HepG2 (cell line): ENCODE results near the gene MADD. TPM values are rescaled to one million over a fixed set of nuclear protein-coding genes. Genes with fewer than 3 reads are reported as not detected.

Experiments used
- CCAR2 ChIP-seq: fragments of 200-400 bp; formaldehyde crosslinking; optimal IDR thresholded peaks from 2 replicates; pipeline ENCODE3; 2018; ENCODE audit warnings: low read depth, mild to moderate bottlenecking, low read length, moderate library complexity
- DPF2 ChIP-seq: sonication (generic); formaldehyde crosslinking; IDR thresholded peaks from 2 replicates; pipeline ENCODE4 v1.4.0; 2020; ENCODE audit warnings: mild to moderate bottlenecking, low read depth, missing genetic modification reagents, borderline replicate concordance
- FIP1L1 ChIP-seq: fragments of 200-400 bp; formaldehyde crosslinking; IDR thresholded peaks from 2 replicates; pipeline ENCODE4 v1.6.1; 2018; ENCODE audit warnings: low read depth, mild to moderate bottlenecking, low read length, moderate library complexity, borderline replicate concordance; ENCODE audit not compliant: insufficient read depth
- FLYWCH1 ChIP-seq: sonication (generic); formaldehyde crosslinking; IDR thresholded peaks from 2 replicates; pipeline ENCODE4 v1.8.1; 2023; ENCODE audit warnings: mild to moderate bottlenecking, missing genetic modification reagents
- FOSL2 ChIP-seq: sonication (generic); formaldehyde crosslinking; IDR thresholded peaks from 2 replicates; pipeline ENCODE4 v1.4.0; 2020; ENCODE audit warnings: missing genetic modification reagents
- GTF2F1 ChIP-seq: fragments of 150-350 bp; IDR thresholded peaks from 2 replicates; pipeline ENCODE4 v1.6.1; 2014; ENCODE audit warnings: low read length
- HDAC6 ChIP-seq: fragments of 200-600 bp; sonication (generic); IDR thresholded peaks from 2 replicates; pipeline ENCODE4 v1.7.0; 2017; ENCODE audit warnings: mild to moderate bottlenecking, antibody characterized with exemption, low read length, low read depth
- KAT2B ChIP-seq: fragments of 150-350 bp; IDR thresholded peaks from 2 replicates; pipeline ENCODE4 v1.6.1; 2014; ENCODE audit warnings: low read depth, low read length, borderline replicate concordance
- NFYB ChIP-seq: sonication (generic); formaldehyde crosslinking; IDR thresholded peaks from 2 replicates; pipeline ENCODE4 v1.4.0; 2020; ENCODE audit warnings: missing genetic modification reagents
- RBFOX2 ChIP-seq: fragments of 200-400 bp; formaldehyde crosslinking; IDR thresholded peaks from 2 replicates; pipeline ENCODE4 v1.6.1; 2017; ENCODE audit warnings: low read depth, mild to moderate bottlenecking, low read length
- WIZ ChIP-seq: sonication (generic); formaldehyde crosslinking; IDR thresholded peaks from 2 replicates; pipeline ENCODE4 v1.5.1; 2020; ENCODE audit warnings: mild to moderate bottlenecking, missing genetic modification reagents
- YY1 ChIP-seq: IDR thresholded peaks from 2 replicates; pipeline ENCODE4 v1.6.1; 2011; ENCODE audit warnings: low read length, low read depth, moderate library complexity, mild to moderate bottlenecking; ENCODE audit not compliant: insufficient read depth, insufficient replicate concordance
- ZNF20 ChIP-seq: sonication (generic); formaldehyde crosslinking; IDR thresholded peaks from 2 replicates; pipeline ENCODE4 v1.4.0; 2020; ENCODE audit warnings: mild to moderate bottlenecking, moderate library complexity, missing genetic modification reagents
- ZNF260 ChIP-seq: sonication (generic); formaldehyde crosslinking; IDR thresholded peaks from 2 replicates; pipeline ENCODE4 v1.4.0; 2020; ENCODE audit warnings: missing genetic modification reagents, low read depth, mild to moderate bottlenecking, borderline replicate concordance
- ZNF451 ChIP-seq: sonication (generic); formaldehyde crosslinking; IDR thresholded peaks from 2 replicates; pipeline ENCODE4 v1.5.0; 2020; ENCODE audit warnings: mild to moderate bottlenecking, missing genetic modification reagents
- ZNF547 ChIP-seq: sonication (generic); formaldehyde crosslinking; IDR thresholded peaks from 2 replicates; pipeline ENCODE4 v1.5.1; 2020; ENCODE audit warnings: mild to moderate bottlenecking, missing genetic modification reagents
- ZNF564 ChIP-seq: sonication (generic); formaldehyde crosslinking; IDR thresholded peaks from 2 replicates; pipeline ENCODE4 v1.8.1; 2023; ENCODE audit warnings: mild to moderate bottlenecking, missing genetic modification reagents
- ZNF614 ChIP-seq: IDR thresholded peaks from 2 replicates; pipeline ENCODE4 v1.6.1; 2018; ENCODE audit warnings: missing biosample characterization, missing genetic modification reagents, inconsistent platforms, borderline replicate concordance
- ZNF749 ChIP-seq: sonication (generic); formaldehyde crosslinking; IDR thresholded peaks from 2 replicates; pipeline ENCODE4 v1.8.0; 2022; ENCODE audit warnings: mild to moderate bottlenecking, missing genetic modification reagents, moderate library complexity, borderline replicate concordance
- ZNF781 ChIP-seq: sonication (generic); formaldehyde crosslinking; IDR thresholded peaks from 2 replicates; pipeline ENCODE4 v1.5.1; 2020; ENCODE audit warnings: borderline replicate concordance, mild to moderate bottlenecking, missing genetic modification reagents; ENCODE audit errors: not compliant biosample characterization
- ZSCAN31 ChIP-seq: sonication (generic); formaldehyde crosslinking; IDR thresholded peaks from 2 replicates; pipeline ENCODE4 v1.5.0; 2020; ENCODE audit warnings: low read depth, mild to moderate bottlenecking, missing genetic modification reagents
- polyA plus RNA-seq, 8 experiments: library from polyadenylated mRNA; depleted of rRNA in 3 of 8; stranded (reverse) in 7 of 8; unstranded in 1 of 8; fragments of >200 nt; fragmentation: Illumina TruSeq in 4 of 8; extraction: Trizol in 4 of 8; gene quantifications; 2 replicates each; pipeline versions ENCODE4 v1.2.1 to v1.2.3, GENCODE V29; 2011 to 2016; ENCODE audit warnings: low read depth in 4 of 8, missing spikeins in 1 of 8, mixed read lengths in 1 of 8; ENCODE audit not compliant: insufficient read depth in 1 of 8
- total RNA-seq, 5 experiments: library from RNA; depleted of rRNA; stranded (reverse); fragments of >200 nt; fragmentation: Illumina TruSeq; extraction: Trizol; gene quantifications; 2 replicates each; pipeline ENCODE4 v1.2.3, GENCODE V29; 2016; ENCODE audit warnings: low read depth in 1 of 5
- TF ChIP-seq, protein P1 (sequence below): sonication (generic); formaldehyde crosslinking; IDR thresholded peaks from 2 replicates; pipeline ENCODE4 v1.4.0; 2020; ENCODE audit warnings: missing genetic modification reagents
- TF ChIP-seq, protein P2 (sequence below): sonication (generic); formaldehyde crosslinking; IDR thresholded peaks from 2 replicates; pipeline ENCODE4 v1.4.0; 2020; ENCODE audit warnings: missing genetic modification reagents
- TF ChIP-seq, protein P3 (sequence below): sonication (generic); formaldehyde crosslinking; IDR thresholded peaks from 2 replicates; pipeline ENCODE4 v1.5.0; 2020; ENCODE audit warnings: missing genetic modification reagents
- TF ChIP-seq, protein P4 (sequence below): IDR thresholded peaks from 2 replicates; pipeline ENCODE4 v1.6.1; 2012; ENCODE audit warnings: inconsistent platforms
- TF ChIP-seq, protein P5 (sequence below): sonication (generic); formaldehyde crosslinking; IDR thresholded peaks from 2 replicates; pipeline ENCODE4 v1.5.0; 2020; ENCODE audit warnings: missing genetic modification reagents, mild to moderate bottlenecking, borderline replicate concordance

MADD gene
- total and polyA plus RNA-seq, 2 of the 13 experiments (the other 11 are each of a cell fraction or from before 2014, with no cell fraction given) = 18.0 to 29.2 TPM

DNA sequence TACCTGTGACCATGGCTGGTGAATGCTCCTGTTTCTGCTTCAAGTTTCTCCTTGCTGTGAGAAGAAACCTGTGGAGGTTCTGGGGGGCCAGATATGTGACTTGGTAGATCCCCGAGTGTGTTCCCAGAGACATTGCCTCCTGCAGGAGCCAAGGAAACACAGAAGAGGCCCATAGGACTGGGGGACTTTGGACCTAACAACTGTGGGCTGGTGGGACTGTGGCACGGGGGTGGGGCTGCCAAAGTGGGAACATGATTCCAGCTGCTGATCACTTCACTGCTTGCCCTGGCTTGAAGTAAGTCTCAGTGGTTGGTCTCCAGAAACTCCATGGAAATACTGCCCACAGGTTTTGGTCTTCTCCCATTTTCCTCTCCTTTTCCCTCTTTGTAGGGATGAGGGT lies 16.3 kb upstream of the MADD start (continued):
- TF ChIP-seq YY1 (no peak), ZNF749 (CRISPR knock-in tag) (no peak), HDAC6 (no peak), RBFOX2 (peak; percentile 31), WIZ (CRISPR knock-in tag) (no peak), ZNF781 (CRISPR knock-in tag) (no peak), DPF2 (CRISPR knock-in tag) (0 out of 2 replicates have a peak, but pooled peaks have one; percentile 55), ZSCAN31 (CRISPR knock-in tag) (no peak), GTF2F1 (no peak), NFYB (no peak), ZNF614 (CRISPR knock-in tag) (peak; percentile 14; the same call in 1 of the 2 replicates), ZNF260 (CRISPR knock-in tag) (no peak), ZNF451 (no peak), ZNF547 (no peak), FIP1L1 (no peak), KAT2B (no peak), FLYWCH1 (CRISPR knock-in tag) (no peak), FOSL2 (CRISPR knock-in tag) (no peak), CCAR2 (no peak), ZNF564 (CRISPR knock-in tag) (no peak), ZNF20 (CRISPR knock-in tag) (no peak)
- TF ChIP-seq, protein P1, sequence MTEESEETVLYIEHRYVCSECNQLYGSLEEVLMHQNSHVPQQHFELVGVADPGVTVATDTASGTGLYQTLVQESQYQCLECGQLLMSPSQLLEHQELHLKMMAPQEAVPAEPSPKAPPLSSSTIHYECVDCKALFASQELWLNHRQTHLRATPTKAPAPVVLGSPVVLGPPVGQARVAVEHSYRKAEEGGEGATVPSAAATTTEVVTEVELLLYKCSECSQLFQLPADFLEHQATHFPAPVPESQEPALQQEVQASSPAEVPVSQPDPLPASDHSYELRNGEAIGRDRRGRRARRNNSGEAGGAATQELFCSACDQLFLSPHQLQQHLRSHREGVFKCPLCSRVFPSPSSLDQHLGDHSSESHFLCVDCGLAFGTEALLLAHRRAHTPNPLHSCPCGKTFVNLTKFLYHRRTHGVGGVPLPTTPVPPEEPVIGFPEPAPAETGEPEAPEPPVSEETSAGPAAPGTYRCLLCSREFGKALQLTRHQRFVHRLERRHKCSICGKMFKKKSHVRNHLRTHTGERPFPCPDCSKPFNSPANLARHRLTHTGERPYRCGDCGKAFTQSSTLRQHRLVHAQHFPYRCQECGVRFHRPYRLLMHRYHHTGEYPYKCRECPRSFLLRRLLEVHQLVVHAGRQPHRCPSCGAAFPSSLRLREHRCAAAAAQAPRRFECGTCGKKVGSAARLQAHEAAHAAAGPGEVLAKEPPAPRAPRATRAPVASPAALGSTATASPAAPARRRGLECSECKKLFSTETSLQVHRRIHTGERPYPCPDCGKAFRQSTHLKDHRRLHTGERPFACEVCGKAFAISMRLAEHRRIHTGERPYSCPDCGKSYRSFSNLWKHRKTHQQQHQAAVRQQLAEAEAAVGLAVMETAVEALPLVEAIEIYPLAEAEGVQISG (CRISPR knock-in tag) = no peak
- TF ChIP-seq, protein P2, sequence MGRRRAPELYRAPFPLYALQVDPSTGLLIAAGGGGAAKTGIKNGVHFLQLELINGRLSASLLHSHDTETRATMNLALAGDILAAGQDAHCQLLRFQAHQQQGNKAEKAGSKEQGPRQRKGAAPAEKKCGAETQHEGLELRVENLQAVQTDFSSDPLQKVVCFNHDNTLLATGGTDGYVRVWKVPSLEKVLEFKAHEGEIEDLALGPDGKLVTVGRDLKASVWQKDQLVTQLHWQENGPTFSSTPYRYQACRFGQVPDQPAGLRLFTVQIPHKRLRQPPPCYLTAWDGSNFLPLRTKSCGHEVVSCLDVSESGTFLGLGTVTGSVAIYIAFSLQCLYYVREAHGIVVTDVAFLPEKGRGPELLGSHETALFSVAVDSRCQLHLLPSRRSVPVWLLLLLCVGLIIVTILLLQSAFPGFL (CRISPR knock-in tag) = no peak
- TF ChIP-seq, protein P3, sequence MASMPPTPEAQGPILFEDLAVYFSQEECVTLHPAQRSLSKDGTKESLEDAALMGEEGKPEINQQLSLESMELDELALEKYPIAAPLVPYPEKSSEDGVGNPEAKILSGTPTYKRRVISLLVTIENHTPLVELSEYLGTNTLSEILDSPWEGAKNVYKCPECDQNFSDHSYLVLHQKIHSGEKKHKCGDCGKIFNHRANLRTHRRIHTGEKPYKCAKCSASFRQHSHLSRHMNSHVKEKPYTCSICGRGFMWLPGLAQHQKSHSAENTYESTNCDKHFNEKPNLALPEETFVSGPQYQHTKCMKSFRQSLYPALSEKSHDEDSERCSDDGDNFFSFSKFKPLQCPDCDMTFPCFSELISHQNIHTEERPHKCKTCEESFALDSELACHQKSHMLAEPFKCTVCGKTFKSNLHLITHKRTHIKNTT (CRISPR knock-in tag) = no peak
- TF ChIP-seq, protein P4, sequence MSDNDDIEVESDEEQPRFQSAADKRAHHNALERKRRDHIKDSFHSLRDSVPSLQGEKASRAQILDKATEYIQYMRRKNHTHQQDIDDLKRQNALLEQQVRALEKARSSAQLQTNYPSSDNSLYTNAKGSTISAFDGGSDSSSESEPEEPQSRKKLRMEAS = peak; percentile 39; the same call in 1 of the 2 replicates
- TF ChIP-seq, protein P5, sequence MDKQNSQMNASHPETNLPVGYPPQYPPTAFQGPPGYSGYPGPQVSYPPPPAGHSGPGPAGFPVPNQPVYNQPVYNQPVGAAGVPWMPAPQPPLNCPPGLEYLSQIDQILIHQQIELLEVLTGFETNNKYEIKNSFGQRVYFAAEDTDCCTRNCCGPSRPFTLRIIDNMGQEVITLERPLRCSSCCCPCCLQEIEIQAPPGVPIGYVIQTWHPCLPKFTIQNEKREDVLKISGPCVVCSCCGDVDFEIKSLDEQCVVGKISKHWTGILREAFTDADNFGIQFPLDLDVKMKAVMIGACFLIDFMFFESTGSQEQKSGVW (CRISPR knock-in tag) = no peak
